Measurements from ENCODE around the gene SFMBT1. TPM values are rescaled to one million over a fixed set of nuclear protein-coding genes. Genes with fewer than 3 reads are reported as not detected.

The SFMBT1 gene
- total RNA-seq, 4 donors from 2014 or later: 16.1 to 45.4 (median 23.0) TPM

DNA sequence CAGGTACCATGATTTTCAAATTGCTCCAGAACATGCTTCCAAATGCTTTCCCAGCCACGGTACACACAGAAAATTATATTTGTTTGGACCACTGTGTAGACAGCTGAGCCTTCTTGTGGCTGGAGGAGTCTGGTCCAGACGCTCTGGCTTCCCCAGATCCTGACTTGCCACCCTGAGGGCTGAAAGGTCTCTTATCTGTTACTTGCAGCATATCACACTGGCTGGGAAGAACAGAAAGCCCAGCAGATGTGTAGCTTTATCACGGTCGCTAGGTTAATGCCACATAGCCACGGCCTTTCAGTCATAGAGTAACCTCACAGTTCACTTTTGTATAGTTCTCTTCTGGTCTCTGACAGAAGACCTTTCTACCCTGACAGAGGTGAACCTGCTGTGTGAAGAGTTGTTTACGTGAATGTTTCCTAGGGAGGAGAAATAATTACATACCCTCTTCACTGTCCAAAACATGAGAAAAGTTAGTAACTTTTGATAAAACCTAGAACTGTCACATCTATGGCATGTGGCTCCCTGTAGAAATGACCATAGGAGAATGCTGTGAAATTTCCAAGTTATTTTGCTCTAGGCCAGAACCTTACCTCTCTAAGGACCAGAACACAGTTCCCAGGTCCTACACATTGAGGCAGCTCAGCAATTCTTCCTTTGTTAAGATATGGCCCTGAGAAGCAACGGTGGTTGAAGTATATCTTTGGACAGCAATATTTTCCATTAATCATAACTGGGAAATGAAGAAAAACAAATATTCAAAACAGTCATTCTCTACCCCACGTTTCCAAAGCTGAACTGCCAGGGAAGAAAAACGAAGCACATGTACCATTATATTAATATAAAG lies 132.8 kb downstream of the SFMBT1 start:
- Histone ChIP-seq H3K27ac (no peak overlapping the region), H3K9me3 (no peaks in the 10 kb centered on the region), H3K4me3 (no peak overlapping the region), H3K4me1 (no peaks in the 10 kb centered on the region), H3K27me3 (no peaks in the 10 kb centered on the region), H3K36me3 (peaks cover 0 to 32% (median 0%) of the 10 kb centered on the region in 3 donors)
- no peak for DNase-seq
- TF ChIP-seq CTCF (IDR thresholded peaks at IDR 0.05) (no peak), POLR2A (IDR thresholded peaks at IDR 0.05) (no peak)

GRCh38 chr3:52910823-52911222 lies 135.1 kb downstream of the SFMBT1 start:
- Histone ChIP-seq H3K27ac (no peak overlapping the region), H3K9me3 (no peaks in the 10 kb centered on the region), H3K27me3 (no peaks in the 10 kb centered on the region), H3K4me3 (no peak overlapping the region), H3K36me3 (peaks cover 0 to 46% (median 0%) of the 10 kb centered on the region in 3 donors), H3K4me1 (no peaks in the 10 kb centered on the region)
- TF ChIP-seq POLR2A (IDR thresholded peaks at IDR 0.05): no peak
- no peak for TF ChIP-seq CTCF (IDR thresholded peaks at IDR 0.05)
- DNase-seq: no peak

- H3K36me3 ChIP-seq: peaks cover 0 to 38% (median 0%) of the 10 kb centered on the region in 3 donors
- no peaks in the 10 kb centered on the region for H3K9me3 ChIP-seq
- no peak overlapping the region for H3K27ac ChIP-seq
- no peaks in the 10 kb centered on the region for H3K27me3 ChIP-seq
- no peak for DNase-seq
- H3K4me3 ChIP-seq: no peak overlapping the region
- TF ChIP-seq CTCF (IDR thresholded peaks at IDR 0.05) (no peak), POLR2A (IDR thresholded peaks at IDR 0.05) (no peak)
- no peaks in the 10 kb centered on the region for H3K4me1 ChIP-seq
Observed at GRCh38 chr3:52907497-52907896, 138.4 kb downstream of the SFMBT1 start.

DNA sequence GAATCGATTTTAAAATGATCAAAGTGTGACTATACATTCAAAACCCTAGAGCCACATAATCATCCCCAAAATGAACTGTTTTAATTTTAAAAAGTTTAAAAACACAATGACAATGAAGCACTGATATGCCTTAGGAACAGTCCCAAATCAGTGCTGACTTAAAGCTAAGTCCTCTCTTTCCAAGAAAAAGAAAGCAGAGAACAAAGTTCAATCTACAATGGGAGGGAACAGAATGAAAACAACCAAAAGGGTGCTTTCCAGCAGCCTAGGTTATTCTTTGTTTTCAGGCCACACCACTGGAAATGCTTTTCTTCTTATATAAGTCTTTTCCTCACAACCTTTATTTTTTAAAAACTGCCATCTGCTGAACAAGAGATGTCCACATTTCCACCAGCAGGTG lies 141.3 kb downstream of the SFMBT1 start:
- Histone ChIP-seq H3K36me3 (peaks cover 0 to 23% (median 0%) of the 10 kb centered on the region in 3 donors), H3K4me1 (no peaks in the 10 kb centered on the region), H3K4me3 (no peak overlapping the region), H3K9me3 (no peaks in the 10 kb centered on the region), H3K27ac (no peak overlapping the region), H3K27me3 (no peaks in the 10 kb centered on the region)
- no peak for TF ChIP-seq CTCF (IDR thresholded peaks at IDR 0.05)
- TF ChIP-seq POLR2A (IDR thresholded peaks at IDR 0.05): no peak
- DNase-seq: no peak

DNA sequence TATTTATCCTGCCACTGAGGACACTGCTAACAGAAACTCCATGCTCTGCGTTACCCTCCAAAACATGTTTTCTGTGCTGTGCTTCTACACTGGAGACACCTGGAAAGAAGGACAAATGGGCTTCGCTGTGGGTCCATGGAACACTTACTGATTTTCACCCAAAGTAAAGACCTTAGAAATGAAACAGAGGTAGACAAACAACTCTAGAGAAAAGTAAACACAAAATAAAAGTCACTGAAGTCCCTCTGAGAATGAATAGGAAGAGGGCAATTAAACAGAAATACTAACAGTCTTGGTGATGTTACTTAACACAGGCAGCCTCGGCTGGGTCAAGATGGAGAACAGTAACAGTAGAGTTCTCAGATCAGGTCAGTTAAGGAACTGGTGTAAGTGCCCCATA lies 141.9 kb downstream of the SFMBT1 start:
- DNase-seq: no peak
- Histone ChIP-seq H3K4me1 (no peaks in the 10 kb centered on the region), H3K27me3 (no peaks in the 10 kb centered on the region), H3K9me3 (no peaks in the 10 kb centered on the region), H3K36me3 (peaks cover 0 to 23% (median 0%) of the 10 kb centered on the region in 3 donors), H3K4me3 (no peak overlapping the region), H3K27ac (no peak overlapping the region)
- TF ChIP-seq POLR2A (IDR thresholded peaks at IDR 0.05) (no peak), CTCF (IDR thresholded peaks at IDR 0.05) (no peak)

Measured in Peyer's patch (tissue), 4 donors.